Measurements from ENCODE around the gene PTP4A1.

GRCh38 chr6:63599243-63599642 is 27.0 kb downstream of the PTP4A1 start:
- TF ChIP-seq POLR2AphosphoS5 (IDR thresholded peaks at IDR 0.05; ENCODE audit: low read depth, low read length): no peak
- TF ChIP-seq SIN3A (IDR thresholded peaks at IDR 0.05; ENCODE audit: borderline replicate concordance, insufficient read depth, low read length): no peak
- TF ChIP-seq REST (IDR thresholded peaks at IDR 0.05; ENCODE audit: insufficient read depth in 1 of 2, low read depth in 2 of 2, low read length in 2 of 2): no peak
- TF ChIP-seq FOXP2 (optimal IDR thresholded peaks at IDR 0.05; ENCODE audit: borderline replicate concordance, extremely low read depth, extremely low read length, insufficient read depth): no peak
